HG02623 (cell line): ENCODE measurements around the gene THPO.

Source experiments
- ATAC-seq: cut with Tn5 transposase; IDR thresholded peaks from one replicate; pipeline ENCODE4 v1.9.1; 2021; ENCODE audit warnings: moderate library complexity; ENCODE audit not compliant: unreplicated experiment

Gene THPO

GRCh38 chr3:184384856-184385422 lies 6.9 kb upstream of the THPO start:
- ATAC-seq = no peak

- ATAC-seq = no peak
These were observed 6.3 kb upstream of the THPO start for GRCh38 chr3:184384342-184384741.

- no peak for ATAC-seq
These were observed 5.2 kb upstream of the THPO start for GRCh38 chr3:184383033-184383740.

- ATAC-seq = no peak
These were observed 4.5 kb upstream of the THPO start for GRCh38 chr3:184382326-184383032.

GRCh38 chr3:184381261-184382224 lies 3.5 kb upstream of the THPO start:
- ATAC-seq = no peak

- no peak for ATAC-seq
These were observed 2.7 kb upstream of the THPO start for GRCh38 chr3:184380627-184381260.

- no peak for ATAC-seq
These were observed 2.2 kb upstream of the THPO start for GRCh38 chr3:184380185-184380626.

- ATAC-seq = no peak
These were observed 1.6 kb upstream of the THPO start, which contains the start of gene CHRD for GRCh38 chr3:184379358-184380184. Gene CHRD, plus strand, starts transcription at chr3:184380054. Its CDS starts 265 bp downstream, at chr3:184380319.

- no peak for ATAC-seq
These were observed 797 bp upstream of the THPO start for GRCh38 chr3:184378651-184379357.

GRCh38 chr3:184377374-184377773 lies 633 bp downstream of the THPO start:
- ATAC-seq = no peak

- no peak for ATAC-seq
These were observed 2.1 kb downstream of the THPO start for GRCh38 chr3:184375747-184376461.

GRCh38 chr3:184373422-184373821 lies 4.6 kb downstream of the THPO start:
- ATAC-seq = no peak

GRCh38 chr3:184372911-184373310 lies 5.1 kb downstream of the THPO start:
- ATAC-seq = no peak

GRCh38 chr3:184372296-184372821 lies 5.6 kb downstream of the THPO start:
- ATAC-seq = no peak

- ATAC-seq = peak; percentile 64
These were observed 6.4 kb downstream of the THPO start for GRCh38 chr3:184371570-184372018.

- no peak for ATAC-seq
These were observed 9.3 kb downstream of the THPO start for GRCh38 chr3:184368586-184369183.

GRCh38 chr3:184368116-184368515 lies 9.9 kb downstream of the THPO start:
- no peak for ATAC-seq
